WERI-Rb-1 (cell line): ENCODE data around the gene LAMB3.

Experiments
- DNase-seq: peaks from one replicate; pipeline ENCODE4 v3.0.0-alpha.2; 2020
- H3K27ac ChIP-seq: fragments of 250-450 bp; sonication (Bioruptor Pico); 2 replicates; pipeline ENCODE4 v1.5.1; 2020; ENCODE audit warnings: mild to moderate bottlenecking, moderate library complexity
- H3K27me3 ChIP-seq: fragments of 250-450 bp; sonication (Bioruptor Pico); 2 replicates; pipeline ENCODE4 v1.5.1; 2021; ENCODE audit warnings: mild to moderate bottlenecking, low read depth, moderate library complexity; ENCODE audit not compliant: insufficient read depth, severe bottlenecking
- H3K36me3 ChIP-seq: fragments of 250-450 bp; sonication (Bioruptor Pico); 2 replicates; pipeline ENCODE4 v1.5.1; 2020; ENCODE audit warnings: mild to moderate bottlenecking, moderate library complexity
- H3K4me3 ChIP-seq: 2 replicates; pipeline ENCODE4 v1.5.1; 2011; ENCODE audit warnings: low read depth, mild to moderate bottlenecking, control low read depth, low read length
- H3K9me3 ChIP-seq: fragments of 250-450 bp; sonication (Bioruptor Pico); 2 replicates; pipeline ENCODE4 v1.5.1; 2021; ENCODE audit warnings: mild to moderate bottlenecking, moderate library complexity; ENCODE audit not compliant: severe bottlenecking
- CTCF ChIP-seq: IDR thresholded peaks from 2 replicates; pipeline ENCODE4 v1.5.1; 2011; ENCODE audit warnings: low read depth, mild to moderate bottlenecking, control low read depth, inconsistent platforms, low read length

LAMB3 gene

GRCh38 chr1:209619696-209620486, 32.3 kb downstream of the LAMB3 start:
- TF ChIP-seq CTCF, result no peak
- Histone ChIP-seq H3K27ac (no peak overlapping the region), H3K4me3 (no peak overlapping the region), H3K27me3 (peaks cover 93% of the 10 kb centered on the region), H3K36me3 (no peaks in the 10 kb centered on the region), H3K9me3 (no peaks in the 10 kb centered on the region)
- no peak for DNase-seq

- no peaks in the 10 kb centered on the region for H3K9me3 ChIP-seq
- H3K36me3 ChIP-seq, result no peaks in the 10 kb centered on the region
- no peak overlapping the region for H3K4me3 ChIP-seq
- no peak for DNase-seq
- no peak overlapping the region for H3K27ac ChIP-seq
- TF ChIP-seq CTCF, result no peak
- H3K27me3 ChIP-seq, result peaks cover 93% of the 10 kb centered on the region
These were observed 33.3 kb downstream of the LAMB3 start for GRCh38 chr1:209618756-209619420.

GRCh38 chr1:209618291-209618690, 33.9 kb downstream of the LAMB3 start:
- H3K36me3 ChIP-seq, result no peaks in the 10 kb centered on the region
- TF ChIP-seq CTCF, result no peak
- no peak for DNase-seq
- peaks cover 92% of the 10 kb centered on the region for H3K27me3 ChIP-seq
- H3K9me3 ChIP-seq, result no peaks in the 10 kb centered on the region
- no peak overlapping the region for H3K27ac ChIP-seq
- no peak overlapping the region for H3K4me3 ChIP-seq

- no peak for DNase-seq
These were observed 34.5 kb downstream of the LAMB3 start for GRCh38 chr1:209617755-209618154.

GRCh38 chr1:209617047-209617673, 35.1 kb downstream of the LAMB3 start:
- H3K36me3 ChIP-seq, result no peaks in the 10 kb centered on the region
- no peaks in the 10 kb centered on the region for H3K9me3 ChIP-seq
- no peak for TF ChIP-seq CTCF
- H3K27me3 ChIP-seq, result peaks cover 86% of the 10 kb centered on the region
- H3K4me3 ChIP-seq, result no peak overlapping the region
- DNase-seq, result no peak
- no peak overlapping the region for H3K27ac ChIP-seq

More at GRCh38 chr1:209617755-209618154, 34.5 kb downstream of the LAMB3 start:
- no peak overlapping the region for H3K4me3 ChIP-seq
- H3K27me3 ChIP-seq, result peaks cover 88% of the 10 kb centered on the region
- H3K27ac ChIP-seq, result no peak overlapping the region
- no peaks in the 10 kb centered on the region for H3K9me3 ChIP-seq
- no peaks in the 10 kb centered on the region for H3K36me3 ChIP-seq
- TF ChIP-seq CTCF, result no peak
